NT2/D1 (cell line): ENCODE results near the gene IQGAP1.
A peak's percentile ranks its signal among the peaks of the same experiment; 100 is the strongest.

Source experiments
- DNase-seq: peaks from one replicate; pipeline ENCODE4 v3.0.0-alpha.2; 2011; ENCODE audit warnings: low read depth, low spot score
- H3K27me3 ChIP-seq: 2 replicates; pipeline ENCODE4 v1.6.0; 2011; ENCODE audit warnings: mild to moderate bottlenecking; ENCODE audit not compliant: insufficient read length, insufficient read depth
- H3K36me3 ChIP-seq: 2 replicates; pipeline ENCODE4 v1.6.1; 2011; ENCODE audit warnings: mild to moderate bottlenecking, low read length, mixed read lengths; ENCODE audit not compliant: insufficient read depth, insufficient read length
- H3K4me1 ChIP-seq: 2 replicates; pipeline ENCODE4 v1.5.1; 2011; ENCODE audit not compliant: insufficient read depth, insufficient read length
- H3K4me3 ChIP-seq: 2 replicates; pipeline ENCODE4 v1.5.1; 2011; ENCODE audit warnings: low read depth; ENCODE audit not compliant: insufficient read length
- H3K9ac ChIP-seq: 2 replicates; pipeline ENCODE4 v1.6.0; 2011; ENCODE audit warnings: low read depth; ENCODE audit not compliant: insufficient read length
- H3K9me3 ChIP-seq: 2 replicates; pipeline ENCODE4 v1.5.1; 2011; ENCODE audit warnings: mild to moderate bottlenecking, low read length; ENCODE audit not compliant: insufficient read depth
- SUZ12 ChIP-seq: IDR thresholded peaks from 2 replicates; pipeline ENCODE4 v1.6.1; 2011; ENCODE audit not compliant: insufficient read length, insufficient read depth; ENCODE audit errors: extremely low read depth
- YY1 ChIP-seq: IDR thresholded peaks from 2 replicates; pipeline ENCODE4 v1.6.1; 2011; ENCODE audit not compliant: insufficient read length, insufficient read depth
- ZNF274 ChIP-seq: IDR thresholded peaks from 2 replicates; pipeline ENCODE4 v1.6.1; 2011; ENCODE audit warnings: mild to moderate bottlenecking, low read depth, low read length

Gene IQGAP1

DNA sequence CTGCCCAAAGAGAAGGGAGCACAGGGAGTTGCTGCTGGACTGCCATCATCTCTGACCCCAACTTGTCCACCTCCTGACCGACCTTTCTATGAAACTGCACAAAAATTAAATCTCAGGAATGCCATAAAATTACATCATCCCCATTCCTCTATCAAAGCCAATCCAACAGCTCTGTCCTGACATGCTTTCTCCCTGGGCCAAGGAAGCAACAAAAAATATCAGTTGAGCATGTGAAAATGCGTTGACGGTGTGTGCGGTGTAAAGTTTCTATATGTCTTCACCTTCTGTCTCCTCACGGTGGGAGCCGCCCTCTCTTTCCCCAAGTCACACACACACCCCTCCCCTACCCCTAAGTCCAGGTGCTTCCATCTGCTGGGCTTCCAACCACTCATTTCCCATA lies 39.6 kb upstream of the IQGAP1 start:
- Histone ChIP-seq H3K9me3 (no peaks in the 10 kb centered on the region), H3K27me3 (no peaks in the 10 kb centered on the region), H3K9ac (no peak overlapping the region), H3K36me3 (no peaks in the 10 kb centered on the region), H3K4me1 (no peaks in the 10 kb centered on the region), H3K4me3 (no peak overlapping the region)
- DNase-seq = no peak
- TF ChIP-seq YY1 (no peak), ZNF274 (no peak), SUZ12 (no peak)

DNA sequence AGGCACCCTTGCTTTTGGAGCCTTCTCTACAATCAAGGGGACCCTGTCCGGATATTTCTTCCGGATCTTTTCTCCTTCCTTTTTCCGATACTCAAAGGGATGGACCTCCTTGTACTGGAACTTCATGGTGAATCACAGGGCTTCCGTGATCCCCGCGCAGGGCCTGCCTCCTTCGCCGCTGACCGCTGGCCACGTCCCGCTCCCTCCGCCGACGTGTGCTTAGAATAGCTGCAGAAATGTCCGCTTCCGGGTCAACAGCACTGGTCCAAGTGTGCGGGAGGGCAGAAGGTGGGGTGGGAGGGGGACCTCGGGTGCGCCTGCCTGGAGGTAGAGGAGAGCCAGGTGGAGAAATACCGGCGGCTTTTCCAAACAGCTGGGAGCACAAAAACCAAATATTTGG lies 39.0 kb upstream of the IQGAP1 start:
- Histone ChIP-seq H3K9me3 (no peaks in the 10 kb centered on the region), H3K4me3 (no peak overlapping the region), H3K9ac (no peak overlapping the region), H3K4me1 (no peaks in the 10 kb centered on the region), H3K36me3 (no peaks in the 10 kb centered on the region), H3K27me3 (no peaks in the 10 kb centered on the region)
- DNase-seq = no peak
- no peak for TF ChIP-seq SUZ12
- TF ChIP-seq YY1 = no peak
- no peak for TF ChIP-seq ZNF274

DNA sequence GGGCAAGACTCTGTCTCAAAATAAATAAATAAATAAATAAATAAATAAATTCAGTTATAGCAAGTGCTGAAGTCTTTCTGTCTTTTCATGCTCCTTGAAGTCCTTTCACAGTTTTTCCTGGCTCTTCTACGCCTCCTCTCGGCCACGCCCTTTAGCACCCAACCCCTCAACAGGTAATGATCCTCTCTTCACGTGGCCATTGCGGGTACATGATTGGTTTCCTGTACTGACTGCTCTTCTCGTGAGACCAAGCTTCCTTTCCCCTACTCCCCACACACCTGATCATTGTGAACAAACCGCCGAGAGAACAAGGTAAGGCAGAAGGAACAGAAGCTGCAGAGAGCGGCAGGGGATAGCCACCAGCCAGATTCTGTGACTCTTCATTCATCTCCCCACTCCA lies 38.2 kb upstream of the IQGAP1 start:
- Histone ChIP-seq H3K9me3 (no peaks in the 10 kb centered on the region), H3K9ac (no peak overlapping the region), H3K36me3 (no peaks in the 10 kb centered on the region), H3K4me3 (no peak overlapping the region), H3K4me1 (no peaks in the 10 kb centered on the region), H3K27me3 (no peaks in the 10 kb centered on the region)
- no peak for DNase-seq
- TF ChIP-seq ZNF274 (no peak), SUZ12 (no peak), YY1 (no peak)

DNA sequence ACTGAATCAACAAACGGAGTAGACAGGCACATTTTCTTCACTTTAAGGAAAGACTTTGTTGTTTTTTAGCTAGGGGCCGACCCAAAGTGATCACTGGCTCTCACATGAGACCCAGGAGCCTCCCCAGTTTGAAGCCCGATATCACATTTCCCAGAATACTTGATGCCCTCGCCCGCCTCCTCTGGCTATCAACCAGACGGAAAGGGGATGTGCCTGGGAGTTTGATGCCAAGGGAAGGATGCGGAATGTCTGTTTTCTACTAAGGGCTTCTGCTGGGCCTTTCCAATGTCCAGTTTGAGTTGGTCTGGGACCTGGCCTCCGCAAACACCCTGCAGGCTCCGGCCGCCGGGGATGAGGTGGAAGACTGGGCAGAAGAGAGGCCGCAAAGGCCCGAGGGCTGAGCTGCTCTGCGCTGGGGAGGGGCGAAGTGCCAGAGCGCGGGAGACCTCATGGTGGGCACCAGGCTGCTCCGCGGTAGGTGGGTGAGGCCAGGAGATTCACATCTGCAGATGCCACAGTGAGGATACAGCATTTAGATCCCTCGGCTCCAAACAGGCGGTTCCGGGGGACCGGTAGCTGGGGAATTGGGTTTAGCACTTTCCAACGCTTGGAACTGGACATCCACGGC lies 36.4 kb upstream of the IQGAP1 start:
- TF ChIP-seq ZNF274 = no peak
- no peak for TF ChIP-seq YY1
- no peak for TF ChIP-seq SUZ12
- peak overlapping the region; percentile 72 for H3K9ac ChIP-seq
- DNase-seq = no peak
- H3K4me1 ChIP-seq = no peaks in the 10 kb centered on the region
- no peaks in the 10 kb centered on the region for H3K36me3 ChIP-seq
- peak overlapping the region; percentile 76 for H3K4me3 ChIP-seq
- no peaks in the 10 kb centered on the region for H3K27me3 ChIP-seq
- H3K9me3 ChIP-seq = no peaks in the 10 kb centered on the region

DNA sequence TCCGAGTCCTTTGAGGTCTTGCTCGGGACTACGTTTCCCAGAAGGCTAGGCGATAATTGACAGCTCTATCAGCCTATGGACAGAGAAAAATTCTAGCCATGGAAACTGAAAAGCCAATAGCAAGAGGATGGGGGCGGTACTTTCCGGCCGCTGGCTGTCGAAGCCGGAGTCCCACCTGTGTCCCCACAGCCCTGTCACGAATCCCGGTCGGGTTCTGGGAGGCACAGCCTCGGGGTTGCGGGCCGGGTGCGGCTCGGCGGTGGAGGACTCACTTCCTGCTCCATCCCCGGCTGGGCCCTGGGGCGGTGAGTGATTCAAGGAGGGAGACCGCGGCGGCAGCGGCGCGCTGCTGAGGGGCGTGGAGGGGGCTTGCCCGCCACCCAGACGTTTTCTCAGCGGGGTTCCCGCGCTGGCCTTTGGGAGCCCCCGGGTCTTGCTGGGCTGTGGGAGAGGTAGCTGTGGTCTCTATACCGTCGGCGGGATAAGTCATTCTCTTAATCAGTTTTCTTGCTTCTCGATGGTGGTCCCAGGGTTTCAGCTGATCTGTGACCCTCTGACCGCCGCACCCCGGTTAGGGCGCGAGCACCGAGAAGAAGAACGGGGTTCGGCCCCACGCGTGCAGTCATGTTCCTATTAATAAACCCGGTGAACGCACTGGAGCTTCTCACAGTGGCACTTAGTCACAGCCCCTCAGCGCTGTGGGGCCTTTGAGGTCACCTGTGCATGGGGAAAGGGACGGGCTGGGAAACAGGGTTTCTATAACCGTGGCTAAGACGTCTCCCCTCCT lies 35.7 kb upstream of the IQGAP1 start, which contains the start of gene ZNF774:
TSS of gene ZNF774 (plus strand) at position 178 of the 787 bp plus-strand sequence. CDS start 2,377 bp downstream, outside the sequence.
- Histone ChIP-seq H3K9me3 (no peaks in the 10 kb centered on the region), H3K4me3 (peak within 1 kb of the TSS; percentile 76), H3K27me3 (no peaks in the 10 kb centered on the region), H3K9ac (peak within 1 kb of the TSS; percentile 79), H3K4me1 (no peaks in the 10 kb centered on the region), H3K36me3 (no peaks in the 10 kb centered on the region)
- peak; percentile 91 for DNase-seq
- TF ChIP-seq SUZ12 (no peak), ZNF274 (no peak), YY1 (no peak)

DNA sequence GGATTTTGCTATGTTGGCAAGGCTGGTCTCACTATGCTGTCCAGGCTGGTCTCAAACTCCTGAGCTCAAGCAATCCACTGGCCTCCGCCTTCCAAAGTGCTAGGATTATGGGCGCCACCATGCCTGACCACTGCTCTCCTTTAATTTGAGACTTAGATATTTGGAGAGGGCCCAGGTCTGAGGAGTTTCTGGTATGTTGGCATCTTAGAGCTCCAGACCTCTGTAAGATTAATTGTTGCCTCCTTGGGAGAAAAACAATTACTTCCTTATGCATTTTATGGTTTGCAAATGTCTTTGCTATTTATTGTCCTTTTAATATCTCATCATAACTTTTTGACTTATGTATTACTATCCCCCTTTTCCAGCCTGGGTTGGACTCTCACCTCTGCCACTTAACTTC lies 33.1 kb upstream of the IQGAP1 start:
- H3K27me3 ChIP-seq = no peaks in the 10 kb centered on the region
- no peak for DNase-seq
- no peak overlapping the region for H3K4me3 ChIP-seq
- TF ChIP-seq ZNF274 (no peak), SUZ12 (no peak), YY1 (no peak)
- H3K9ac ChIP-seq = no peak overlapping the region
- no peaks in the 10 kb centered on the region for H3K9me3 ChIP-seq
- no peaks in the 10 kb centered on the region for H3K4me1 ChIP-seq
- H3K36me3 ChIP-seq = no peaks in the 10 kb centered on the region

DNA sequence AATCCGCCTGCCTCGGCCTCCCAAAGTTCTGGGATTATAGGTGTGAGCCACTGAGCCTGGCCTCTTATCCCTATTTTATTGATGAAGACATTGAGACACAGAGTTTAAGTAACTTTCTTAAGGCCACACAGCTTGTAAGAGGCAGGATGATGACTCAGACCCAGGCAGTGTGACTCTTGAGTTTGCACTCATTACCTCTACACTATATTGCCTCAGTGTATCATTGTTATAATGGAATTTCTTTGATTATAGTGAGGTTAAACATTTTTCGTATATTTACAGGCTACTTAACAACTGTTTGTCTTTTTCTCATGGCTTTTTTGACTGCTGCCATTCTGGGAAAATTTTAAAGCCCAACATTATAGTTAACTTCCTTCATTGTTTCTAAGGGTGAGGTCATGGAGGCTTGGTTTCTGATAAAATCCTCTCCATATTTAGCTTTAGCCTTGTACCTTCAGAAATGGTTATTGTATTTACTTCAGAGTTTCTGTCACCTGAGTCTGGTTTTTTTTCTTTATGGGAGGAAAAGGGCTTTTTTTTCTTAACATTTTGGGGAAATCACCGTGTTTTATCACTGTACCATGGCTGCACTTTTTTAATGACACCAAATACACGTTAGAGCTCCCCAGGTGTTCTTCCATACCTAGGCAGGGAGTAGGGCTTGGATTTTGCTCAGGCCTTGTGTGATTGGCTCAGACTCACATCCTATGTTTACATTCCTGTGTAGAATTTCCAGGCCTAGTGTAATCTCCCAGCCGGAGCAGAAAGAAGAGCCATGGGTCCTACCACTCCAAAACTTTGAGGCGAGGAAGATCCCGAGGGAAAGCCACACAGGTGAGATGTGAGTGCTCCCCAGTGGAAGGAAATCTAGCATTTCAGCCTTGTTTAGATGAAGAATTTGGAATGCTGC lies 29.7 kb upstream of the IQGAP1 start:
- Histone ChIP-seq H3K9ac (no peak overlapping the region), H3K9me3 (no peaks in the 10 kb centered on the region), H3K36me3 (peaks cover 9% of the 10 kb centered on the region), H3K27me3 (no peaks in the 10 kb centered on the region), H3K4me1 (no peaks in the 10 kb centered on the region), H3K4me3 (no peak overlapping the region)
- no peak for DNase-seq
- TF ChIP-seq ZNF274 = no peak
- no peak for TF ChIP-seq YY1
- TF ChIP-seq SUZ12 = no peak
